ENCODE results near the gene GNA12.

The GNA12 gene

GRCh38 chr7:2757904-2758672 lies 86.0 kb downstream of the GNA12 start:
- TF ChIP-seq, protein P1, sequence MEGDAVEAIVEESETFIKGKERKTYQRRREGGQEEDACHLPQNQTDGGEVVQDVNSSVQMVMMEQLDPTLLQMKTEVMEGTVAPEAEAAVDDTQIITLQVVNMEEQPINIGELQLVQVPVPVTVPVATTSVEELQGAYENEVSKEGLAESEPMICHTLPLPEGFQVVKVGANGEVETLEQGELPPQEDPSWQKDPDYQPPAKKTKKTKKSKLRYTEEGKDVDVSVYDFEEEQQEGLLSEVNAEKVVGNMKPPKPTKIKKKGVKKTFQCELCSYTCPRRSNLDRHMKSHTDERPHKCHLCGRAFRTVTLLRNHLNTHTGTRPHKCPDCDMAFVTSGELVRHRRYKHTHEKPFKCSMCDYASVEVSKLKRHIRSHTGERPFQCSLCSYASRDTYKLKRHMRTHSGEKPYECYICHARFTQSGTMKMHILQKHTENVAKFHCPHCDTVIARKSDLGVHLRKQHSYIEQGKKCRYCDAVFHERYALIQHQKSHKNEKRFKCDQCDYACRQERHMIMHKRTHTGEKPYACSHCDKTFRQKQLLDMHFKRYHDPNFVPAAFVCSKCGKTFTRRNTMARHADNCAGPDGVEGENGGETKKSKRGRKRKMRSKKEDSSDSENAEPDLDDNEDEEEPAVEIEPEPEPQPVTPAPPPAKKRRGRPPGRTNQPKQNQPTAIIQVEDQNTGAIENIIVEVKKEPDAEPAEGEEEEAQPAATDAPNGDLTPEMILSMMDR (IDR thresholded peaks at IDR 0.05; ENCODE audit: insufficient read depth, low read depth, low read length, missing control alignments): no peak
- peak; percentile 99 for DNase-seq (ENCODE audit: low read depth)
- H3K4me3 ChIP-seq (ENCODE audit: low read length): peak overlapping the region; percentile 6

DNA sequence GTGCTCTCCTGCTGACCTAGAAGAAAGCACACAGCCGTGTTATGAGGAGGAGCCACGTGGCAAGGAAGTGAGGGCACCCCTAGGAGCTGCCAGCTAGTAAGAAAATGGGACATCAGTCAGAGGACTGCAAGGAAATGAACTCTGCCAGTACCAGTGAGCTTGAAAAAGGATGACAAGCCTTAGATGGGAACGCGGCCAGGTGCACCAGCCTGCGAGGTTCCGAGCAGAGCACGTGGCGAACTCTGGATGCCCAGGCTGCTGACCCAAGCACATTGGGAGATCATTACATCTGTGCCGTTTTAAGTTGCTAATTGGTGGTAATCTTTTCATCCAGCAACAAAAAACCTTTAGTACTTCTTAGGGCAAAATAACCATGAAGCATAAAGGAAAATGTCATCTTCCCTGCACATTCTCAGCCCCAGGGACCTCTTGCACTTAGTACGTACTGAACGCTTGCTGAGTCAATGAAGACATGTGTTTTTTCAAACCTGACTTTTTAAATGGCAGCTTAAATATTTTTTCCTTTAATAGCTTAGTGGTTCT lies 86.7 kb downstream of the GNA12 start:
- no peak overlapping the region for H3K4me3 ChIP-seq (ENCODE audit: low read length)
- peak; percentile 72 for DNase-seq (ENCODE audit: low read depth)
- TF ChIP-seq, protein P1 (IDR thresholded peaks at IDR 0.05; ENCODE audit: insufficient read depth, low read depth, low read length, missing control alignments): no peak

DNA sequence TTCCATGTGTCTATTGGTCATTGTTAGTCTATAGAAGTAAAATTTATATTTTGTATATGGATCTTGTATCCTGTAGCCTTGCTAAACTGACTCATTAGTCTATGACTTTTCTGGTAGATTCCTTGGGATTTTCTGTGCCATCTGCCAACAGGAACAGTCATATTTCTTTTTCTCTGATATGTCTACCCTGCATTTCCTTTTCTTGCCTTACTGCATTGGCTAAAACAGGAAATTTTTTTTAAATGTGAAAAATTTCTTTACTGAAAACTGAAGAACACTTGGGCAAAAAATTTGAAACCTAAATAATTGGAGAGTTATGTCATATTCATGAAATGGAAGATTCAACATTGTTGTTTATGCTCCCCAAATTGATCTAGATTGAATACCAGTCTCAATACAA lies 88.6 kb downstream of the GNA12 start:
- TF ChIP-seq, protein P1 (IDR thresholded peaks at IDR 0.05; ENCODE audit: insufficient read depth, low read depth, low read length, missing control alignments): no peak
- no peak for DNase-seq (ENCODE audit: low read depth)
- H3K4me3 ChIP-seq (ENCODE audit: low read length): no peak overlapping the region

GRCh38 chr7:2754912-2755311 lies 89.2 kb downstream of the GNA12 start:
- H3K4me3 ChIP-seq (ENCODE audit: low read length): no peak overlapping the region
- DNase-seq (ENCODE audit: low read depth): no peak
- TF ChIP-seq, protein P1 (IDR thresholded peaks at IDR 0.05; ENCODE audit: insufficient read depth, low read depth, low read length, missing control alignments): no peak

DNA sequence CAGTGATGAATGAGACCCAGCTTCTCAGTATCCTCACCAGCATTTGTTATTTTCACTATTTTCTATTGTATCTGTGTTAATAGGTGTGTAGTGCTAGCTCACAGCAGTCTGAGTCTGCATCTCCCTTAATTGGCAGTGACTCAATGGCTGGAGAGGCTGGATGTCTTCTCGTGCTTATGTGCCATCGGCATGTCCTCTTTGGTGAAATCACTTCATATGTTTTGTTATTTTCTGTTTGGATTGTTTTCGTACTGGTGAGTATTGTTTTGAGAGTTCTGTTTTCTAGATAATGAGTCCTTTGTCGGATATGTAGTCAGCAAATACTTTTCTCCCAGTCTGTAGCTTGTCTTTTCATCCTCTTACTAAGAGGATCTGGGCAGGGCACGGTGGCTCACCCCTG lies 90.0 kb downstream of the GNA12 start:
- DNase-seq (ENCODE audit: low read depth): no peak
- H3K4me3 ChIP-seq (ENCODE audit: low read length): no peak overlapping the region
- TF ChIP-seq, protein P1 (IDR thresholded peaks at IDR 0.05; ENCODE audit: insufficient read depth, low read depth, low read length, missing control alignments): no peak

- DNase-seq (ENCODE audit: low read depth): no peak
- no peak overlapping the region for H3K4me3 ChIP-seq (ENCODE audit: low read length)
- TF ChIP-seq, protein P1 (IDR thresholded peaks at IDR 0.05; ENCODE audit: insufficient read depth, low read depth, low read length, missing control alignments): no peak
These were observed 91.0 kb downstream of the GNA12 start for GRCh38 chr7:2753148-2753547.

GRCh38 chr7:2751086-2751485 lies 93.0 kb downstream of the GNA12 start:
- TF ChIP-seq, protein P1 (IDR thresholded peaks at IDR 0.05; ENCODE audit: insufficient read depth, low read depth, low read length, missing control alignments): no peak
- no peak overlapping the region for H3K4me3 ChIP-seq (ENCODE audit: low read length)
- DNase-seq (ENCODE audit: low read depth): no peak

Data from epithelial cell of esophagus (primary cell).